ENCODE data around the gene PLXNC1.

Gene PLXNC1

GRCh38 chr12:94184995-94185719, 36.8 kb downstream of the PLXNC1 start:
- DNase-seq, result no peak

DNA sequence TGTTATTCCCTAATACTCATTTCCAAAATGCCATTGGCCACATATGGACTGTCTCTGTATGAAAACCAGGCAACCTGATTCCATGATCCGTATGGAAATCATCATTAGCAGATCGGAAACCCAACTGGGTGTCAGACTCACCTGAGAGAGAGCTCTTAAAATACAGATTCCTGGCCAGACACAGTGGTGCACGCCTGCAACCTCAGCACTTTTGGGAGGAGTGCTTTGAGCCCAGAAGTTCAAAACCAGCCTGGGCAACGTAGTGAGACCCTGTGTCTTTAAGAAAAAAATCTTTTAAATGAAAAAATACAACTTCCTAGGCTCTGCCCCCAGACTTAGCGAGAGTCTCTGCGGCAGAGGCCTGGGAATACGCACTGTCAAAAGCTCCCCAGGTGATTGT, 37.4 kb downstream of the PLXNC1 start:
- no peak for DNase-seq

GRCh38 chr12:94186278-94187241, 38.2 kb downstream of the PLXNC1 start:
- DNase-seq, result peak; percentile 52

DNA sequence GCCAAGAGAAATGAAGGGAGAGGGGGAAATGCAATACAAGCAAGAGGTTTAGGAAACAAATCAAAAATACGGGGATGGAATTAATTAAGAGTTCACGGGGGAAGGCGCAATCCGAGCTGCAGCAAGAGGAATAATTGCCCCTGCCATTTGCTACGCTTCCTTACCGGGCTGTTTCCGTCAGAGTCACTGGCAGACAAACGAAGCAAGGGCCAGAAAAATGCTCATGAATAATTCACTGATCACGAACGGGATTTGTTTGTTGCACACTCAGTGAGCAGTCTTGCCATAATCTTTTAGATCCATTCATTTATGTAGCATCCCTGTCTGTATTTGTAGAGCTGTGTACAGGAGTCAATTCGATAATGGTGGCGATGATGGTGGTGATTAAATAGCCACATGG, 39.0 kb downstream of the PLXNC1 start:
- DNase-seq, result no peak

DNA sequence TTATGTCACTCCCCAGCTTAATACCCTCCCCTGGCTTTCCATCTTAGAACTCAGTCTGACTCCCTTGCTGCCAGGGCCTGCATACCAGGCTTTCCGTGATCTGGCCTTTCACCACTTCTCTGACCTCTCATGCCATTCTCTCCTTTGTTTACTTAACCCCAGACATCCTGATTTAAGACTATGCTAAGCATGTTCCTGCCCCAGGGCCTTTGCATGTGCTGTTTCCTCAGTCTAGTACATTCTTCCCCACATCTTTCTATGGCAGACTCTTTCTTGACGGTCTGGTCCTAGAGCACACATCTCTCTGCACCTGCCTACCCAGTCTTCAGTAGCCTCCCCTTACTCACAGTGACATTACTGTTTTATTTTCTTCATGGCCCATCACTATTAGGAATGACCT, 42.2 kb downstream of the PLXNC1 start:
- DNase-seq, result no peak

GRCh38 chr12:94191023-94191422, 42.6 kb downstream of the PLXNC1 start:
- no peak for DNase-seq

- no peak for DNase-seq
Measured at GRCh38 chr12:94191811-94192210, 43.4 kb downstream of the PLXNC1 start.

DNA sequence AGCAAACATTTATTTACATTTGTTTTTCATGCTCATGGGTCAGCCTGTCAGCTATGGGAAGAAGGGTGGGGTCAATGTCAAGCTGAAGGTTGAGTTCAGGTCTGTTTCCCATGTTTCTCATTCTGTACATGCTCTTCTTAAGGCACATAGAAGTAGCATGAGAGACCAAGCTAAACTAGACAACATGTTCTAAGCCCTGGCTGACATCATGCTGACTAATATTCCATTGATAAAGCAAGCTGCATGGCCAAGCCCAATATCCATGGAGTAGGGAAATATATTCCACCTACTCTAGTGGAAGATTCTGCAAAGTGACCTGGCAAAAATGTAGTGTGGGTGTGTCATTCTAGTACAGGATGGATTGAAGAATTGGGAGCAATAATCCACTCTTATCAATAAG, 44.1 kb downstream of the PLXNC1 start:
- no peak for DNase-seq

- DNase-seq, result no peak
Measured at GRCh38 chr12:94193168-94193567, 44.8 kb downstream of the PLXNC1 start.

DNA sequence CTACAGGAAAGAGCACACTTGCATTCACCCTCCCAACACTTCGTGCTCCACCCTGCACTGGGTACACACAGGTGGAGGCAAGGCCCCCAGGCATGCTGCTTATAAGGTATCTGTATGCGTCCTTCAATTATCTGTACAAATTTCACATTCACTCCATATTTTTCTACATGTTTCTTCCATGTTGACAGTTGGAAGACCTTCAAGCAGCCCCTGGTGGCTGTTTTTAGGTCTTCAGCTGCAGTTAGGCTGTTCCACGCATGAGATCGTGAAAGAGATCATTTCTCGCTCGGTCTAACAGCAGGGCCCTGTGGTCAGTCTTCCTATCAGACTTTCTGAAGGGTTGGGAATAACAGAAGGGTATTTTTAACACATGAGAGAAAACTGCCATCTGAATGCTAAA, 47.1 kb downstream of the PLXNC1 start:
- no peak for DNase-seq

DNA sequence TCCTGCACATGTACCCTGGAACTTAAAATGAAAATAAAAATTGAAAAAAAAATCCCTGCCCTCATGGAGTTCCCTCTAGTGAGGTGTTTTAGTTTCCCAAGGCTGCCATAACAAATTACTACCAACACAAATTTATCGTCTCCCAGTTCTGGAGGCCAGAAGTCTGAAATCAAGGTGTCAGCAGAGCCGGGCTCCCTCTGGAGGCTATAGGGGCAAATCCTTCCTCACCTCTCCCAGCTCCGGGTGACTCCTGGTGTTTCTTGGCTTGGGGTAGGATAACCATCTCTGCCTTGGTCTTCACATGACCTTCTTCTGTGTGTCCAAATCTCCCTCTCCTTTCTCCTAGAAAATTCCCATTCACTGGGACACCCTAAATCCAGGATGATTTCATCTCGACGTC, 50.1 kb downstream of the PLXNC1 start:
- DNase-seq, result no peak

DNA sequence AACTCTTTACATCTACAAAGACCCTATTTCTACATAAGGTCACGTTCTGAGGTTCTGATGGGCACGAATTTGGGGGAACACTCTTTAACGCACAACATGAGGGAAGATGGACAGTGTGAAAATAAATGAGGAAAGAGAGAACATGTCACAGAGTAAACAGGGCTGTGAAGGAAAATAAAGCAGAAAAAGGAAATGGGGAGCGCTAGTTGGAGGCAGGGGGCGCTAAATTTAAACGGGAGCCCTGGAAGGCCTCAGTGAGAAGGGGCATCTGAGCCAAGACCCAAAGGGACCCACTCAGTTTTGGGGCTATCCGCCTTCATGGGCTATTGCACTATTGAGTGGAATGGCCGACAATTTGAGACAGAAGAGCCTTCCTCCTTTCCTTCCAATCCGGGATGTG, 50.5 kb downstream of the PLXNC1 start:
- DNase-seq, result no peak

DNA sequence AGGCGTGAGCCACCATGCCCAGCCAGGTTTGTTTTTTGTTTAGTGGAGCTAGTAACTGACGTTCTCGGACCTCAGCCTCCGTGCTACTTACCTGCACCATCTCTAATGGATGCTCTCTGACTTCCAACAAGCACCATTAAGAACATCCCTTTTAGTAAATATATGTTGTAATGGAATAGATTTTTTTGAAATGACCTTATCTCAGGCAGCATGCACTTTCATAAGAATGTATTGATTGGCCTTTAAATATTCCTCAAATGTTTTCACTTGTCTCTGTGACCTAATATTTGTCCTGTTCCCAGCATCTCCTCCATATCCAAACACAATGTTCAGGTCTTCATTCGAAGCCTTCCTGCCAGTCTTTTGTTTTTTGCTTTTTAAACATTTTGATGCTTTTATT, 51.7 kb downstream of the PLXNC1 start:
- no peak for DNase-seq

GRCh38 chr12:94200695-94201094, 52.3 kb downstream of the PLXNC1 start:
- DNase-seq, result no peak

- no peak for DNase-seq
Measured at GRCh38 chr12:94202245-94203180, 54.1 kb downstream of the PLXNC1 start.

DNA sequence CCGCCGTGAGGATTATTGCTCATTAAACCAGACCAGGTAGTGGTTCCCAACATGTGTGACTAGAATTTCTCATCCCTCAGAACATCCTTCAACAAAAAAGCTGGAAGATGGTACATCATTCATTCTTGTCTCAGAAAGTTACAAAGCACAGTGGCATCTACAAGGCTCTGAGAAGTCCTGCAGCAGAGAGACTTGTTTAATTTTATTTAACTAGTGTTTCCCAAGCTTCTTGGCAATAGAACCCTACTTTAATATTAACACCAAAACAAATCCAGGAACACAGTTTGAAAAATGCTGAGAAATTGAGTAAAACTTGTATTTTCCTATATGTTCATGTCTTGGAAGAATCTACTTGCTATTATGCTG, 54.8 kb downstream of the PLXNC1 start:
- no peak for DNase-seq

- DNase-seq, result no peak
Measured at GRCh38 chr12:94203796-94204195, 55.4 kb downstream of the PLXNC1 start.

GRCh38 chr12:94204499-94205247, 56.3 kb downstream of the PLXNC1 start:
- no peak for DNase-seq

DNA sequence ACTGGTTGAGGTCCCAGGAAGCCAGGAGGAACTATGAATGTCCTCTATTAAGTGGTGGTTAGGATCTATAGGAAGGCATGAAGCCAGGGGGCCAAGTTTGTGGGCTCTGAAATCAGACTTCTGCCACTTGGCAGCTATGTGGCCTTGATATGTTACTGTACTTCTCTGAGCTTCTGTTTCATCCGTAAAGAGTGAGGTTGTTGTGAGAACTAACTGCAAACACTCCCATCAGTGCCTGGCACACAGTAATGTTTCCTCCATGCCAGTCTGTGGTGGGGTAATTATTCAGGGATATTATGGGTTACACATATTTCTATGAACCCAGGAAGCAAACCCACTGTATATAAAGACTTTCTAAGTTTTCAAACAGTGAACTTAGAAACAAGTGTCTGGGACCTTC, 57.4 kb downstream of the PLXNC1 start:
- DNase-seq, result no peak

- DNase-seq, result no peak
Measured at GRCh38 chr12:94206886-94207285, 58.5 kb downstream of the PLXNC1 start.

GRCh38 chr12:94207467-94207848, 59.1 kb downstream of the PLXNC1 start:
- DNase-seq, result no peak

- no peak for DNase-seq
Measured at GRCh38 chr12:94207849-94208621, 59.7 kb downstream of the PLXNC1 start.

All from NCI-H1092 treated with DMSO at 0.1 percent for 48 hours (cell line).